Progenitor cell of endocrine pancreas (in vitro differentiated cells): Measurements from ENCODE around the gene DCUN1D5. TPM values are rescaled to one million over a fixed set of nuclear protein-coding genes. Genes with fewer than 3 reads are reported as not detected.
A peak's percentile ranks its signal among the peaks of the same experiment; 100 is the strongest.
"Not testable (repeated sequence)": the region's sequence is repeated elsewhere in the genome, so short reads cannot be mapped to it uniquely, and the experiment has no call there.

Experiments used
- DNase-seq: peaks from one replicate; pipeline ENCODE4 v3.0.0; 2021; ENCODE audit warnings: low spot score; ENCODE audit not compliant: unreplicated experiment
- H3K27ac Mint-ChIP-seq: 2 replicates; pipeline ENCODE4 v1.8.0; 2021; ENCODE audit warnings: mild to moderate bottlenecking, moderate library complexity, mixed read lengths
- H3K27me3 Mint-ChIP-seq: 2 replicates; pipeline ENCODE4 v1.8.0; 2021; ENCODE audit warnings: mixed read lengths
- H3K36me3 Mint-ChIP-seq: 2 replicates; pipeline ENCODE4 v1.8.0; 2022; ENCODE audit warnings: mixed read lengths; ENCODE audit not compliant: insufficient read depth
- H3K4me1 Mint-ChIP-seq: 2 replicates; pipeline ENCODE4 v1.8.0; 2021; ENCODE audit warnings: low read depth, mixed read lengths
- H3K4me3 Mint-ChIP-seq: 2 replicates; pipeline ENCODE4 v1.8.0; 2021; ENCODE audit warnings: low read depth, mild to moderate bottlenecking, moderate library complexity, mixed read lengths
- H3K9me3 Mint-ChIP-seq: 2 replicates; pipeline ENCODE4 v1.8.0; 2021; ENCODE audit warnings: low read depth, mixed read lengths
- CTCF ChIP-seq: fragments of 200-600 bp; sonication (generic); IDR thresholded peaks from one replicate; pipeline ENCODE4 v1.5.0; 2021; ENCODE audit warnings: antibody characterized with exemption, mild to moderate bottlenecking; ENCODE audit not compliant: unreplicated experiment
- total RNA-seq: library from RNA; stranded (reverse); gene quantifications from 2 replicates; pipeline ENCODE4 v1.2.1, GENCODE V29; 2021

DCUN1D5 gene
- total RNA-seq, 1 donor from 2014 or later, result 35.9 TPM

GRCh38 chr11:103035216-103035615 is 56.7 kb downstream of the DCUN1D5 start:
- no peak for DNase-seq
- Mint-ChIP-seq H3K4me3 (no peak overlapping the region), H3K27me3 (no peaks in the 10 kb centered on the region), H3K27ac (peak overlapping the region; percentile 49), H3K4me1 (no peaks in the 10 kb centered on the region), H3K36me3 (no peaks in the 10 kb centered on the region), H3K9me3 (peaks cover 4% of the 10 kb centered on the region)
- no peak for TF ChIP-seq CTCF

GRCh38 chr11:103031834-103032233 is 60.1 kb downstream of the DCUN1D5 start:
- Mint-ChIP-seq H3K27ac (no peak overlapping the region), H3K4me3 (no peak overlapping the region), H3K27me3 (no peaks in the 10 kb centered on the region), H3K9me3 (peaks cover 4% of the 10 kb centered on the region), H3K36me3 (no peaks in the 10 kb centered on the region), H3K4me1 (no peaks in the 10 kb centered on the region)
- no peak for DNase-seq
- no peak for TF ChIP-seq CTCF

GRCh38 chr11:103029401-103029800 is 62.6 kb downstream of the DCUN1D5 start:
- Mint-ChIP-seq H3K27me3 (no peaks in the 10 kb centered on the region), H3K36me3 (no peaks in the 10 kb centered on the region), H3K4me3 (no peak overlapping the region), H3K27ac (no peak overlapping the region), H3K4me1 (no peaks in the 10 kb centered on the region), H3K9me3 (peaks cover 4% of the 10 kb centered on the region)
- TF ChIP-seq CTCF, result no peak
- DNase-seq, result no peak

- not testable (repeated sequence) for H3K4me3 Mint-ChIP-seq, H3K27ac Mint-ChIP-seq, H3K4me1 Mint-ChIP-seq, H3K27me3 Mint-ChIP-seq, H3K36me3 Mint-ChIP-seq, DNase-seq, H3K9me3 Mint-ChIP-seq
Observed at GRCh38 chr11:103028304-103029020, 63.5 kb downstream of the DCUN1D5 start.

GRCh38 chr11:103024086-103024485 is 67.9 kb downstream of the DCUN1D5 start:
- Mint-ChIP-seq H3K27ac (no peak overlapping the region), H3K27me3 (no peaks in the 10 kb centered on the region)

More at GRCh38 chr11:103024086-103024485, 67.9 kb downstream of the DCUN1D5 start:
- H3K36me3 Mint-ChIP-seq, result no peaks in the 10 kb centered on the region
- H3K4me3 Mint-ChIP-seq, result no peak overlapping the region
- no peak for DNase-seq
- no peak for TF ChIP-seq CTCF
- H3K9me3 Mint-ChIP-seq, result peaks cover 9% of the 10 kb centered on the region
- H3K4me1 Mint-ChIP-seq, result no peaks in the 10 kb centered on the region
